ENCODE results near the gene FAM227B.

DNA sequence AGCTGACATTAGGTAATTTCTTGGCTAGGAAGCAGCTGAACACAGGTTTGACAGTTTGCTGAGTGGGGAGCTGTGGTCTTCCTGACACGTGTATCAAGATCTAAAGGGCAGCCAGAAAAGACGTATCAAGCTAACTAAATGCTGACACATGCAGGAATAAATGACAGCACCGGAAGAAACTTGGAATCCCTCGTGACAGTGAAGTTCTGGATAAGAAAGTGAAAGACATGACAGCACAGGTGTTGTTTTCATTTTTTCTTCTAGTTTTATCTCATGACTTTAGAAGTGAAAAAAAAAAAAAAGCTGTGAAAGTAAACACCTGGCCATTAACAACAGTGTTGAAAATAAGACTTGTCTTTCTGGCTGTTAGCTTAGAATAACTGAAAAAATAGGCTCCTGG, 148.9 kb downstream of the FAM227B start:
- TF ChIP-seq, protein P1, sequence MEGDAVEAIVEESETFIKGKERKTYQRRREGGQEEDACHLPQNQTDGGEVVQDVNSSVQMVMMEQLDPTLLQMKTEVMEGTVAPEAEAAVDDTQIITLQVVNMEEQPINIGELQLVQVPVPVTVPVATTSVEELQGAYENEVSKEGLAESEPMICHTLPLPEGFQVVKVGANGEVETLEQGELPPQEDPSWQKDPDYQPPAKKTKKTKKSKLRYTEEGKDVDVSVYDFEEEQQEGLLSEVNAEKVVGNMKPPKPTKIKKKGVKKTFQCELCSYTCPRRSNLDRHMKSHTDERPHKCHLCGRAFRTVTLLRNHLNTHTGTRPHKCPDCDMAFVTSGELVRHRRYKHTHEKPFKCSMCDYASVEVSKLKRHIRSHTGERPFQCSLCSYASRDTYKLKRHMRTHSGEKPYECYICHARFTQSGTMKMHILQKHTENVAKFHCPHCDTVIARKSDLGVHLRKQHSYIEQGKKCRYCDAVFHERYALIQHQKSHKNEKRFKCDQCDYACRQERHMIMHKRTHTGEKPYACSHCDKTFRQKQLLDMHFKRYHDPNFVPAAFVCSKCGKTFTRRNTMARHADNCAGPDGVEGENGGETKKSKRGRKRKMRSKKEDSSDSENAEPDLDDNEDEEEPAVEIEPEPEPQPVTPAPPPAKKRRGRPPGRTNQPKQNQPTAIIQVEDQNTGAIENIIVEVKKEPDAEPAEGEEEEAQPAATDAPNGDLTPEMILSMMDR (conservative IDR thresholded peaks at IDR 0.05; ENCODE audit: low read length) = no peak
- TF ChIP-seq EZH2phosphoT487 (IDR thresholded peaks at IDR 0.05; ENCODE audit: borderline replicate concordance) = no peak

All from Loucy (cell line).